Measurements from ENCODE around the gene TREM1. TPM values are rescaled to one million over a fixed set of nuclear protein-coding genes. Genes with fewer than 3 reads are reported as not detected.

TREM1 gene
- total and polyA plus RNA-seq, 12 donors = 0.37 to 3.8 (median 0.96) TPM; not detected in 3

DNA sequence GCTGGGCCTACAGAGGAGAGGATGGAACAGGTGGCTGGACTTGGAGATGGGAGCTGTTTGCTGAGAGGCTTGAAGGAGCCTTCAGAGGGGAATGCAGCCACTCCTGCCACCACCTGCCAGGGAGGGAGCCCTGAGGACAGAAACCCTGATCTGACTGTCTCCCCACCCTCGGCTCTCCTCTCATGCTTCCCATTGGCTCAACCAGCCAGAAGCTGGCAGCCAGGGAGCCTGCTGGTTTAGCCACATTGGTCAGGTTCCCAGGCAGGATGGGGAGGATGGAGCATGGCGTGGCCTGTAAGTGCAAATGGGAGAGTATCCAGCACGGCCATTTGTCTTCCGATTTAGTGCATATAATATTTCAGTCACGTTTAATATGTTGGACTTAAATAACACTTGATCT lies 12.8 kb downstream of the TREM1 start:
- no peak overlapping the region for H3K4me3 ChIP-seq
- H3K27ac ChIP-seq = no peak overlapping the region
- no peaks in the 10 kb centered on the region for H3K4me1 ChIP-seq (replicated peaks in 1 of 2)
- intact Hi-C loops (cut with DNase I) = no loop called here
- no peak for TF ChIP-seq POLR2A (IDR thresholded peaks at IDR 0.05)
- TF ChIP-seq, protein P1, sequence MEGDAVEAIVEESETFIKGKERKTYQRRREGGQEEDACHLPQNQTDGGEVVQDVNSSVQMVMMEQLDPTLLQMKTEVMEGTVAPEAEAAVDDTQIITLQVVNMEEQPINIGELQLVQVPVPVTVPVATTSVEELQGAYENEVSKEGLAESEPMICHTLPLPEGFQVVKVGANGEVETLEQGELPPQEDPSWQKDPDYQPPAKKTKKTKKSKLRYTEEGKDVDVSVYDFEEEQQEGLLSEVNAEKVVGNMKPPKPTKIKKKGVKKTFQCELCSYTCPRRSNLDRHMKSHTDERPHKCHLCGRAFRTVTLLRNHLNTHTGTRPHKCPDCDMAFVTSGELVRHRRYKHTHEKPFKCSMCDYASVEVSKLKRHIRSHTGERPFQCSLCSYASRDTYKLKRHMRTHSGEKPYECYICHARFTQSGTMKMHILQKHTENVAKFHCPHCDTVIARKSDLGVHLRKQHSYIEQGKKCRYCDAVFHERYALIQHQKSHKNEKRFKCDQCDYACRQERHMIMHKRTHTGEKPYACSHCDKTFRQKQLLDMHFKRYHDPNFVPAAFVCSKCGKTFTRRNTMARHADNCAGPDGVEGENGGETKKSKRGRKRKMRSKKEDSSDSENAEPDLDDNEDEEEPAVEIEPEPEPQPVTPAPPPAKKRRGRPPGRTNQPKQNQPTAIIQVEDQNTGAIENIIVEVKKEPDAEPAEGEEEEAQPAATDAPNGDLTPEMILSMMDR (IDR thresholded peaks at IDR 0.05) = no peak
- WGBS, 4 donors = 82 to 89% (median 85%) methylated on average over 5 of the region's 5 CpGs
- no peaks in the 10 kb centered on the region for H3K36me3 ChIP-seq (replicated peaks in 1 of 2)
- H3K9me3 ChIP-seq (replicated peaks in 1 of 3) = no peaks in the 10 kb centered on the region
- no peaks in the 10 kb centered on the region for H3K27me3 ChIP-seq
- no peak for DNase-seq

DNA sequence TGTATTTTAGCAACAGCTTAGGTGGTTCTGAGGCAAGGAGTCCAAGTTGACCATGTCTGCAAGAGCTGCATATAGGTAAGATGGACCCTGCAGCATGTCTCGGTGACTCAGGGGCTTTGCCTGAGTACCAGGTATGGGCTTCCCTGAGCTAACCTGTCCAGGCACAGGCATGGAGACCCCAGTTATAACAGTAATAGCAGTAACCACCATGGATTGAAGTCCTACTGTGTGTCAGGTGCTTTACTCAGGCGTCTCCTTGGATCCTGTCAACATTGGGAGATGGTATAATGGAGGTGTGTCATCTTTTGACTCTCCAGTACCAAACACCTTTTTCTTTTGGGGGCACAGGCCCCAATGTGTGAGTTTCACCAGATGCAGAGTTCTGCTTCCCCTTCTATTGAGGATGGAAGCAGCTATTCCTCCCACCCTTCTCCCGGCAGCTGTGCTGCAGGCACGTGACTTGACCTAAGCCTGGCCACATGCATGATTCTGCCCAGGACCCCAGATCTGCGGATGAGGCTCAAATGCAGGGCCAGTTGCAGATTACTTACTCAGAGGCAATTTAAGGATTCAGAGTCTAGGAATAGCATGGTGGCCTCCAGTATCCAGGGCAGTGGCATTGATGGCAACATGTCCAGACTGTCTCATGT lies 13.8 kb downstream of the TREM1 start:
- no peaks in the 10 kb centered on the region for H3K4me1 ChIP-seq (replicated peaks in 1 of 2)
- H3K9me3 ChIP-seq (replicated peaks in 1 of 3) = no peaks in the 10 kb centered on the region
- intact Hi-C loops (cut with DNase I) = no loop called here
- H3K4me3 ChIP-seq = no peak overlapping the region
- H3K27ac ChIP-seq = peak overlapping the region in 1 of 5 donors; percentile 52
- H3K36me3 ChIP-seq (replicated peaks in 1 of 2) = no peaks in the 10 kb centered on the region
- TF ChIP-seq POLR2A (IDR thresholded peaks at IDR 0.05) = no peak
- TF ChIP-seq, protein P1 (IDR thresholded peaks at IDR 0.05) = no peak
- no peaks in the 10 kb centered on the region for H3K27me3 ChIP-seq
- WGBS, 4 donors = 87 to 97% (median 89%) methylated on average over 3 to 5 of the region's 5 CpGs
- DNase-seq = no peak

DNA sequence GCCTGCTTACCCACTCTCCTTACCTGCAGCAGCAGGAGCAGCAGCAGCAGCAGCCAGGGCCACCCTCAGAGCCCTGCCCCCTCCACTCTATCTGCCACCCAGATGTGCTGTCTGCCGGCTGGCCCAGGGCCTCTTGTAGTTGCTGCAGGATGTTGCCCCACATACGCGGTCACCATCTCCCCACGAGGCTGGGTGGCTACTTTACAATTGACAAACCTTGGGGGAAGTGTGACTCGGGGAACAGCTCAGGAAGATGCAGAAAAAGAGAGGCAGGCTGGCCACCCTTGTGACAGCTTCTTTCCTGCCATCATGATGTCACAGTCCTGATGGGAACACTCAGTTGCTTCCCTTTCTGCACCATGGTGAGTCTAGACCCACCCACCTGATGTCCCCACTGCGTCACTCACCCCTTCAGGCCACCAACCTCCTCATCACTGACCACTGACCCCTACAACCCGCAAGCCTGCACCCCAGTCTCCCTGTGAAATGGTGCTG lies 14.5 kb downstream of the TREM1 start:
- Histone ChIP-seq H3K36me3 (replicated peaks in 1 of 2) (no peaks in the 10 kb centered on the region), H3K4me3 (no peak overlapping the region), H3K9me3 (replicated peaks in 1 of 3) (no peaks in the 10 kb centered on the region), H3K27ac (peak overlapping the region in 1 of 5 donors; percentile 52), H3K4me1 (replicated peaks in 1 of 2) (no peaks in the 10 kb centered on the region), H3K27me3 (no peaks in the 10 kb centered on the region)
- intact Hi-C loops (cut with DNase I) = no loop called here
- TF ChIP-seq POLR2A (IDR thresholded peaks at IDR 0.05) = no peak
- TF ChIP-seq, protein P1 (IDR thresholded peaks at IDR 0.05) = no peak
- DNase-seq = peak in 6 of 7 donors; percentile 39 to 73 (median 55)
- WGBS, 4 donors = 58 to 78% (median 64%) methylated on average over 7 of the region's 7 CpGs

DNA sequence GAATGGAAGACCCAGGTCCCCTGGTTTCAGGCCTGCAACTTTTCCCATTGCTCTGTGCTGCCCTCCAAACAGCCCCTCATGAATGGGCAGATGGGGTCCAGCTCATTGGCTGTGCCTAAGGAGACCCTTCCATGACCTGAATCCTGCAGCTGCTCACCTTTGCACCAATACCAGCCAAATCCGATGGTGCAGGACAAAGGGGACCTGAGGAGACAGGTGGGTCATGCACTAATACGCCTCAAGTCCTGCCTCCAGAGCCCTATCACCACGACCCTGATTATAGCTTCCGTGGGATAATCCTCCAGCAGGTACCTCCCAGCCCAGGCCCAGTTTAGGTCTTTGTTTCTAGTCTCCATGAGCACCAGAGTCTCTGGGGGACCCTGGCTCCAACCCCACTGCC lies 16.8 kb downstream of the TREM1 start:
- WGBS, 4 donors = 89 to 93% (median 92%) methylated on average over 4 of the region's 4 CpGs
- Histone ChIP-seq H3K4me1 (replicated peaks in 1 of 2) (no peaks in the 10 kb centered on the region), H3K9me3 (replicated peaks in 1 of 3) (no peaks in the 10 kb centered on the region), H3K36me3 (replicated peaks in 1 of 2) (no peaks in the 10 kb centered on the region), H3K4me3 (no peak overlapping the region), H3K27ac (no peak overlapping the region), H3K27me3 (no peaks in the 10 kb centered on the region)
- intact Hi-C loops (cut with DNase I) = no loop called here
- TF ChIP-seq, protein P1 (IDR thresholded peaks at IDR 0.05) = no peak
- no peak for TF ChIP-seq POLR2A (IDR thresholded peaks at IDR 0.05)
- no peak for DNase-seq
